ENCODE measurements around the gene TNFRSF21.
"Not testable (repeated sequence)": the region's sequence is repeated elsewhere in the genome, so short reads cannot be mapped to it uniquely, and the experiment has no call there.

The TNFRSF21 gene

GRCh38 chr6:47321577-47321976 is 11.9 kb upstream of the TNFRSF21 start:
- DNase-seq (ENCODE audit: low read depth in 2 of 2): no peak

GRCh38 chr6:47319867-47320266 is 10.2 kb upstream of the TNFRSF21 start:
- no peak for DNase-seq (ENCODE audit: low read depth in 2 of 2)

DNA sequence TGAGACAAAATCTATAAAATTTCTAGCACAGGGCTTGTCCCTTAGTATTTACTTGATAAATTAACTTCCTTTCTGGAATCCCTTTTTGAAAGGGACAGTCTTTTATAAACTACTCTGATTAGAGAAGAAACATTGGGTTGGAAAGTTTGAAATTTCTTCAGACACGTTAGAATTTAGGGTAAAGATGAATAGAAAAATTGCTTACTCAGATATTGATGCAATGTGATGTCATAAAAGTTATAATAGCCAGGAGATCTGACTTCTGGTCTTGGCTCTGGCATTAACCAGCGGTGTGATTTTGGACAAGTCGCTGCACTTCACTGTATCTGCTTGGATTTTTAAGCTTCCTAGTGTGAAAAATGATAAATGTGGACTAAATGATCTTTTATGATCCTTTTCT is 9.7 kb upstream of the TNFRSF21 start:
- no peak for DNase-seq (ENCODE audit: low read depth in 2 of 2)

DNA sequence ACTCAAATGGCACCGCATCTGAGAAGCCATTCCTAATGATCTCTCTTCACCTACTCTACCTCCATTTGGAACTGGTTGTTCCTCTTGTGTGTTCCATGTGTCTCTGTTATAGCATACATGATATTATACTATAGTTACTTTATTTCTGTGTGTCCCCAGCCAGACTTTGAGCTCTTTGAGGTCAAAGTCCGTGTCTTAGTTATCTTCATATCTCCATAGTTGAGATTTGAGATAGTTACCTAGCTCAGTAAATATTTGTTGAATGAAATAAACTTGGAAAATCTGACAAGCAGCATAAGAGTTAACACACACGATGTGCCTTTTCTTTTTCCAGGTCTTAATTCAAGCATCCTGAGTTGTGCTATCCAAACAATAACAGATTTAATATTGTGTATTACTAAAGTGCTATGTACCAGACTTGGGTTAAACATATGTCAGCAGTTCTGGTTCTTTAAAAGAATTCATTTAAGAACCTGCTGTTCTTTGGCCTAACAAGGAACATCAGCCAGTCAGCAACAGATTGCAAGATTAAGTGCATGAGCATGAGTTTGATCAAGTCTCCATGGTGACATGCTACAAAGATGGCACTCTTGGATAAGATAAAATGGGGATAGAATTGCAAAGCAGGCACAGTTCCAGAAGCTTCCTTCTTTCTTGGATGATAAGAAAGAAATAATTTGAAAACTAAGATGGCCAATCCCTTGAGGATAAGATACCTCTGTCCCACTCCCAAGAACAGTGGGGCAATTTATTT is 8.7 kb upstream of the TNFRSF21 start:
- DNase-seq (ENCODE audit: low read depth in 2 of 2): no peak

GRCh38 chr6:47315181-47315580 is 5.5 kb upstream of the TNFRSF21 start:
- not testable (repeated sequence) for DNase-seq (ENCODE audit: low read depth in 2 of 2)

GRCh38 chr6:47310131-47310480 is 401 bp upstream of the TNFRSF21 start:
- DNase-seq (ENCODE audit: low read depth in 2 of 2): no peak

- DNase-seq (ENCODE audit: low read depth in 2 of 2): no peak
Observed at GRCh38 chr6:47308552-47309290, 984 bp downstream of the TNFRSF21 start.

GRCh38 chr6:47308198-47308517 is 1.5 kb downstream of the TNFRSF21 start:
- DNase-seq (ENCODE audit: low read depth in 2 of 2): no peak

GRCh38 chr6:47307362-47308197 is 2.1 kb downstream of the TNFRSF21 start:
- no peak for DNase-seq (ENCODE audit: low read depth in 2 of 2)

DNA sequence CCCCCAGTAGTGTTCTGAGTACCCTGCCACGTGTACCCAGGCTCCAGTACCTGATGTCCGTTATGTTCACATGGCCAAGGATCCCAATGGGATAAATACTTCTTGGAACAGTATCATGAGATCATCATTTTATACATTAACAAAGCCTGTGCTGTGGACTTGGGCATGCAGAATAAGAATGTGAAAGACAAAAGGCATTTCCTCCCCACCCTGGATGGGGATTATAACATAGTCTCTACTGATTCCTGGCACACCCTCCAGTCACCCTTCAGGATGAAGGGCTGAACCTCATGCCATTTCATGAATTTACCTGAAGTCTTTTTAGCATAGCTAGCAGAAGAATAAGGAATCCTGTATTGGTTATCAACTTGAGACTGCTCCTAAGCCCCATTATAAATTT is 2.8 kb downstream of the TNFRSF21 start:
- no peak for DNase-seq (ENCODE audit: low read depth in 2 of 2)

DNA sequence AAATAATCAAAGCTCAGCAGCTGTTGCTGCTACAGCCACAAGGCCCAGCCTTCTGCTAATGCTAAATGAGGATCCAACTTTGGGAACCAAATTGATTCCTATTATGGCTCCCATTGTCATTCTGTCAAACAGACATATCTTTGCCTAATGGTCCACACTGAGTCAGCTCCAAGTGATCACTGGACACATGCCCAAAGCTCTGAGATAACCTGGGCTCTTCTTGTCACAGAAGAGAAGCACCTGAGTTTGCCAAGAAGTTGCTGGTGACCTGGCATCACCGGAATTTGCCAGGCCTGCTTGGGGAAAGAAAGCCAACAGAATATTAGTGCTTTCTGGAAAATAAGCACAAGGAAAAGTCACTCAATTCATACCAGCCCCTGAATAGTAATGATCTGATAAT is 5.8 kb downstream of the TNFRSF21 start:
- no peak for DNase-seq (ENCODE audit: low read depth in 2 of 2)

DNA sequence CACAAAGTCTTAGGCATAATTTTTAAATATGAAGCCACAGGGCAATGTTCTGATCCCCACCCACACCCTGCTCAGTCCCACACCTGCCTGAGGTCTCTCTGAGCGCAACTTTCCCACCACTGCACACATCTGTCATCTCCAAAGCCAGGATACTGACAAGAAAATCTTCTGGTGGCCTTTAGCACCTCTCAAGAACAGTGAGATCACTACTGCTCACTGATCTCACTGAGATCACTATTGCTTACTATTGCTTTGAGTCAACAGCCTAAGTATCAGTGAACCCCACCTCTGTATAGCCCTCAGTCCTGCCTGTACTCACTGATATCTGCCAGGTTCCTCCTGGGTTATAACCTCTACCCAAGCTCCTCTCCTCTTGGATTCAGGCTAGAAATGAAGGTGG is 6.4 kb downstream of the TNFRSF21 start:
- DNase-seq (ENCODE audit: low read depth in 2 of 2): no peak

DNA sequence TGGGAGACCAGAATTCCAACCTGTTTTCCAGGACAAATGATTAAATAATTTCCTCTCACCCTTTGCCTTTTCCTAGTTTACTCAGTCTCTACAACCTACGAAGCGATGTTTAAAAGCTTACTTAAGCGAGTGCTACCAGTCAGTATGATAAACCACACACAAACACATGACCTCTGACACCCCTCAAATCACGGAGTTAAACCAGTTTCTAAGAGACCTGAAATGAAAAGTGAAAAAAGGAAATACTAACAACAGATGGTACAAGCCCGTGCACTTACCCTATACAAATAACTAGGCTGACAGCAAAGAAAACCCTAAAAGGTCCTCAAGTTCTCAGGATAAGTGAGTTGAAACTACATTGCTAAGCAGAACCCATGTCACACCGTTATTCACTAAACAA is 7.7 kb downstream of the TNFRSF21 start:
- DNase-seq (ENCODE audit: low read depth in 2 of 2): no peak

DNA sequence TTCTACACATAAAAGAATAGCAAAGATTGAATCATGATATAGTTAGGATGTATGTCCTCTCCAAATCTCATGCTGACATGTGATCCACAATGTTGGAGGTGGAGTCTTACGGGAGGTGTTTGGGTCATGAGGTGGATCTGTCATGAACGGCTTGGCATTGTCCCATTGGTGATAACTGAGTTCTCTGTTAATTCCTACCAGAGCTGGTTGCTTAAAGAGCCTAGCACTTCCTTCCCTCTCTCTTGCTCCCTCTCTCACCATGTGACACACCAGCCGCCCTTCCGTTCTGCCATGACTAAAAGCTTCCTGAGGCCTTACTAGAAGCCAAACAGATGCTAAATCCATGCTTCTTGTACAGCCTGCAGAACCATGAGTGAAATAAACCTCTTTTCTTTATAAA is 8.3 kb downstream of the TNFRSF21 start:
- no peak for DNase-seq (ENCODE audit: low read depth in 2 of 2)

DNA sequence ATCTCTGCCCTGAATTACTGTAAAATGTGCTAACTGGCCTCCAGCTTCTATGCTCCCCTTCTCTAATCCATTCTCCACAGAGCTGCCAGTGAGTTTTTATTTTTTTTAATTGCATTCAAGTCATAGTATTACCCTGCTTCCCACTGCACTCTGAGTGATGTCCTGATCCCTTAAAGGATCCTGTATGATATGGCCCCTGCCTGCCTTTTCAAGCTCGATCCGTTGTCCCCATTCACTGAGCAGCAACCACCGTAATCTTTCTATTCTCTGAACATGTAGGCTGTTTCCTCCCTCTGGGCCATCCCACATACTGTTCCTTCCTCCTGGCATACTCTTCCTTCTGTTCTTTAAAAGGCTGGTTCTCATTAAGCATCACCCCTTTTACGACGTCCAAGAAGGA is 9.3 kb downstream of the TNFRSF21 start:
- DNase-seq (ENCODE audit: low read depth in 2 of 2): no peak

- DNase-seq (ENCODE audit: low read depth in 2 of 2): no peak
Observed at GRCh38 chr6:47299965-47300364, 9.7 kb downstream of the TNFRSF21 start.

GRCh38 chr6:47298475-47298874 is 11.2 kb downstream of the TNFRSF21 start:
- DNase-seq (ENCODE audit: low read depth in 2 of 2): no peak

GRCh38 chr6:47294990-47295389 is 14.7 kb downstream of the TNFRSF21 start:
- no peak for DNase-seq (ENCODE audit: low read depth in 2 of 2)

DNA sequence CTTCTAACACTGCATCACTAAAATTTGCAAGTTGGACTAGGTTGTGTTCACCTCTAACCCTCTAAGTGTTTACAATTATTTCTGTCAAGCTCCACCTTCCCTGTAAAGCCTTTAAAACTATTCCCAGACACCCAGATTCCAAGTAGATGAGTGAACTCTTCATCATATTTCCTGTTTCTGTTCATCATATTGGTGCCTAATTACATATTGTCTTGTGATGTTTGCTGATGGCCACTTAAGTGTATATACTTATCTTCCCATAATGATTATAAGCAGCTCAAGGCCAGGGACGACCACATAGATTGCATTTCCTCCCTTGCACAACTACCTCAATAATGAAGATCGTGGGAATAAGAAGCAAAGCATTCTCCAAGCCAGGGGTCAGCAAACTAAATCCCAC is 16.8 kb downstream of the TNFRSF21 start:
- no peak for DNase-seq (ENCODE audit: low read depth in 2 of 2)

DNA sequence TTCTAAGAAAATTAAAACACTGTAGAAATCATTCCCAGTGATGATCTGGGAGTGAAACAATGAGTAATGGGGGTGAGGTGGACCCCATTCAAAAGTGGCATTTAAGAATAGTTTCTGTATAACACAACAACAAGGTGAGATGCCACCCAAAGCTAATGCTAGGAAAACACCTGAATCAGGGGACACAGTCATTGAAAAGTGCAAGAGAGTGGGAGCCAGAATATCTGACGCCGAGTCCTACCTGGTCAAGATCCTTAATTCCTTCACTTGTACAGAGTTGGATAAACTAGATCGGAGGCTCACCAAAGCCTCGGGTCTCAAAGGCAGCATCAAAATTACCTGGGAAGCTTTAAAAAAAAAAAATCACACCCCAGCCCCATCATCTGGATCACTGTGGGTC is 17.7 kb downstream of the TNFRSF21 start:
- DNase-seq (ENCODE audit: low read depth in 2 of 2): no peak

DNA sequence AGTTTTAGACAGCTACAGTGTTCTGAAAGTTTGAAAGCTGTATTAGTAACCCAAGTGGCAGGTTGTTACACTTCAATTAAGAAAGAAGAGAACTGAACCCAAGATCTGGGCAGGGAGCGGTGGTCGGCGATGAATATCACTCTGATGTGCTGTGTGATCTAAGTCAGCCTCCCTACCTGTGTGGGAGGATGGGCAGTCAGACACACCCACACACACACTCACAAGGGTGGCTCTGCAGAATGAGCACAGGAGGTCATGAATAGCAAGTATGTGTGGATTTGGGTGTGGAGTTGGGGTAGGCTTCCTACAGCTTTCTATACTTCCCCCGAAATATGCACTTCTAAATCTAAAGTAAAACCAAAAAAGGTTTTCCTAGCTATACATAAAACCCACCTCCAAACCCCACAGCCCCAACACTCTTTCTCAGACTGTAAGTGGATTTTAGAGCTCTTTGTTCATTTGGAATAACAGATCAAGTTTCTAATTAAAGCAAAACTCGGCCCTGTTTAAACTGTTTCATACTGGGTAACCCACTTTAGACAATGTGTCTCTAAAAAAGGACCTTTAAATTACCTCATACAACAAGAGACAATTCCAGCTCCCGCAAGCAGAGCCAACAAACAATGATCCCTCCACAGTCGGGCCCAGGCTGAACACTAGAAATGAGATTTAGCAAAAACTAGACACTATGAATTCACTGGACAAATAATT is 19.4 kb downstream of the TNFRSF21 start:
- DNase-seq (ENCODE audit: low read depth in 2 of 2): no peak

All from activated CD4-positive, alpha-beta T cell treated with anti-CD3 and anti-CD28 coated beads for 24 hours (primary cell).